ENCODE results near the gene PPP3CA.

PPP3CA gene

GRCh38 chr4:101259876-101260275 is 87.5 kb downstream of the PPP3CA start:
- no peak overlapping the region for H2AFZ ChIP-seq

GRCh38 chr4:101258883-101259282 is 88.4 kb downstream of the PPP3CA start:
- Histone ChIP-seq H3K36me3 (ENCODE audit: control insufficient read depth, insufficient read depth, low read length) (no peaks in the 10 kb centered on the region), H3K79me2 (no peaks in the 10 kb centered on the region), H3K27ac (no peak overlapping the region), H3K4me3 (ENCODE audit: low read depth, low read length) (no peak overlapping the region), H3K9ac (no peak overlapping the region), H3K4me2 (ENCODE audit: low read length) (no peak overlapping the region), H2AFZ (no peak overlapping the region), H3K9me3 (ENCODE audit: control insufficient read depth, low read length) (no peaks in the 10 kb centered on the region), H3K27me3 (ENCODE audit: control insufficient read depth, insufficient read depth, low read length) (no peaks in the 10 kb centered on the region), H3K4me1 (no peaks in the 10 kb centered on the region)
- TF ChIP-seq CTCF (IDR thresholded peaks at IDR 0.05): no peak

More at GRCh38 chr4:101259876-101260275, 87.5 kb downstream of the PPP3CA start:
- no peak overlapping the region for H3K4me3 ChIP-seq (ENCODE audit: low read depth, low read length)
- peaks cover 2% of the 10 kb centered on the region for H3K4me1 ChIP-seq
- no peaks in the 10 kb centered on the region for H3K79me2 ChIP-seq
- no peak overlapping the region for H3K9ac ChIP-seq
- no peak for TF ChIP-seq CTCF (IDR thresholded peaks at IDR 0.05)
- no peak overlapping the region for H3K4me2 ChIP-seq (ENCODE audit: low read length)
- H3K27me3 ChIP-seq (ENCODE audit: control insufficient read depth, insufficient read depth, low read length): no peaks in the 10 kb centered on the region
- H3K36me3 ChIP-seq (ENCODE audit: control insufficient read depth, insufficient read depth, low read length): no peaks in the 10 kb centered on the region
- no peak overlapping the region for H3K27ac ChIP-seq
- no peaks in the 10 kb centered on the region for H3K9me3 ChIP-seq (ENCODE audit: control insufficient read depth, low read length)

- no peaks in the 10 kb centered on the region for H3K4me1 ChIP-seq
- H2AFZ ChIP-seq: no peak overlapping the region
- no peaks in the 10 kb centered on the region for H3K79me2 ChIP-seq
- no peaks in the 10 kb centered on the region for H3K36me3 ChIP-seq (ENCODE audit: control insufficient read depth, insufficient read depth, low read length)
- no peak overlapping the region for H3K4me2 ChIP-seq (ENCODE audit: low read length)
- no peaks in the 10 kb centered on the region for H3K9me3 ChIP-seq (ENCODE audit: control insufficient read depth, low read length)
- no peak overlapping the region for H3K4me3 ChIP-seq (ENCODE audit: low read depth, low read length)
- H3K27me3 ChIP-seq (ENCODE audit: control insufficient read depth, insufficient read depth, low read length): no peaks in the 10 kb centered on the region
- no peak overlapping the region for H3K9ac ChIP-seq
- H3K27ac ChIP-seq: no peak overlapping the region
- no peak for TF ChIP-seq CTCF (IDR thresholded peaks at IDR 0.05)
Measured at GRCh38 chr4:101256222-101256621, 91.1 kb downstream of the PPP3CA start.

- Histone ChIP-seq H3K79me2 (no peaks in the 10 kb centered on the region), H3K36me3 (ENCODE audit: control insufficient read depth, insufficient read depth, low read length) (no peaks in the 10 kb centered on the region), H2AFZ (no peak overlapping the region), H3K27me3 (ENCODE audit: control insufficient read depth, insufficient read depth, low read length) (no peaks in the 10 kb centered on the region), H3K4me1 (no peaks in the 10 kb centered on the region), H3K9ac (no peak overlapping the region), H3K27ac (no peak overlapping the region), H3K4me2 (ENCODE audit: low read length) (no peak overlapping the region), H3K9me3 (ENCODE audit: control insufficient read depth, low read length) (no peaks in the 10 kb centered on the region), H3K4me3 (ENCODE audit: low read depth, low read length) (no peak overlapping the region)
- TF ChIP-seq CTCF (IDR thresholded peaks at IDR 0.05): no peak
Measured at GRCh38 chr4:101254776-101255175, 92.5 kb downstream of the PPP3CA start.

GRCh38 chr4:101253121-101253520 is 94.2 kb downstream of the PPP3CA start:
- no peak overlapping the region for H3K4me3 ChIP-seq (ENCODE audit: low read depth, low read length)
- H2AFZ ChIP-seq: no peak overlapping the region
- no peak overlapping the region for H3K9ac ChIP-seq
- H3K4me1 ChIP-seq: no peaks in the 10 kb centered on the region
- no peaks in the 10 kb centered on the region for H3K27me3 ChIP-seq (ENCODE audit: control insufficient read depth, insufficient read depth, low read length)
- H3K36me3 ChIP-seq (ENCODE audit: control insufficient read depth, insufficient read depth, low read length): no peaks in the 10 kb centered on the region
- no peaks in the 10 kb centered on the region for H3K79me2 ChIP-seq
- no peak overlapping the region for H3K4me2 ChIP-seq (ENCODE audit: low read length)
- no peaks in the 10 kb centered on the region for H3K9me3 ChIP-seq (ENCODE audit: control insufficient read depth, low read length)
- TF ChIP-seq CTCF (IDR thresholded peaks at IDR 0.05): no peak
- no peak overlapping the region for H3K27ac ChIP-seq
